GM10266 (cell line): ENCODE results near the gene FYN.

ENCODE experiments used
- DNase-seq: peaks from one replicate; pipeline ENCODE4 v3.0.0; 2012; ENCODE audit errors: extremely low spot score
- CTCF ChIP-seq: IDR thresholded peaks from 2 replicates; pipeline ENCODE4 v1.5.1; 2012; ENCODE audit warnings: mild to moderate bottlenecking, low read depth; ENCODE audit not compliant: control insufficient read depth, insufficient read depth; ENCODE audit errors: missing control alignments

The FYN gene

GRCh38 chr6:111864138-111865048 lies 8.9 kb downstream of the FYN start:
- no peak for TF ChIP-seq CTCF
- no peak for DNase-seq

- TF ChIP-seq CTCF = no peak
- no peak for DNase-seq
These were observed 10.5 kb downstream of the FYN start for GRCh38 chr6:111862741-111863140.

- no peak for TF ChIP-seq CTCF
These were observed 10.9 kb downstream of the FYN start for GRCh38 chr6:111862314-111862713.

GRCh38 chr6:111861431-111861885 lies 11.8 kb downstream of the FYN start:
- no peak for TF ChIP-seq CTCF
- no peak for DNase-seq

More at GRCh38 chr6:111862314-111862713, 10.9 kb downstream of the FYN start:
- no peak for DNase-seq

- TF ChIP-seq CTCF = no peak
- no peak for DNase-seq
These were observed 14.9 kb downstream of the FYN start for GRCh38 chr6:111858347-111858746.

- no peak for DNase-seq
- no peak for TF ChIP-seq CTCF
These were observed 15.4 kb downstream of the FYN start for GRCh38 chr6:111857674-111858337.

GRCh38 chr6:111855753-111856152 lies 17.5 kb downstream of the FYN start:
- no peak for DNase-seq
- no peak for TF ChIP-seq CTCF
